22Rv1 (cell line): ENCODE measurements around the gene KLF13.

Experiments
- CTCF ChIP-seq: fragments of 450-650 bp; IDR thresholded peaks from 2 replicates; pipeline ENCODE4 v1.5.1; 2017; ENCODE audit warnings: mild to moderate bottlenecking
- ZFX ChIP-seq: fragments of 450-650 bp; IDR thresholded peaks from 2 replicates; pipeline ENCODE4 v1.6.1; 2017; ENCODE audit warnings: antibody characterized with exemption, borderline replicate concordance

GRCh38 chr15:31352911-31353811 lies 26.5 kb downstream of the KLF13 start:
- TF ChIP-seq CTCF (no peak), ZFX (no peak)
